Stimulated activated CD8-positive, alpha-beta memory T cell treated with anti-CD3 and anti-CD28 coated beads, Interleukin-12 subunit alpha, Interleukin-12 subunit beta, amount 100 ng/mL, for 24 hours (primary cell): ENCODE results near the gene MACF1.

Experiments
- DNase-seq: peaks from one replicate; pipeline ENCODE4 v3.0.0-alpha.2; 2020; ENCODE audit errors: extremely low read depth

The MACF1 gene

DNA sequence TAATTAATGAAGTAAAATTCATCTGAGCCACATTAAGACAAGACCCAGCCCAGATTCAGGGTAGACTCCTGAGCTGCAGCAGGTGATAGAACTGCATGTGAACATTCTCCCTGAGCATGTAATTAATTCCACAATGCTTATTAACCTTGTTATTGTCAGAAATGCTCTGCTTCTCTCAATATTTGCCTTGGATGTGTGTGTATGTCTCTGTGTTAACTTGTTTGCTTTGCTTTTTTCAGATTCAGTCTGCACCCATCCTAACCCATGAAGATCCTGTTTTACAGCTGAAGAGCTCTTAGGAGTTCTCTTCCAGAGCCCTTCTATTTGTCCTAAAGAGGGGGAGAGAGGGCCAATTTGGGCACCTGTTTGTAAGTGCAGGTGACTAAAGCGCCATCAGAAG lies 143.8 kb downstream of the MACF1 start:
- no peak for DNase-seq

DNA sequence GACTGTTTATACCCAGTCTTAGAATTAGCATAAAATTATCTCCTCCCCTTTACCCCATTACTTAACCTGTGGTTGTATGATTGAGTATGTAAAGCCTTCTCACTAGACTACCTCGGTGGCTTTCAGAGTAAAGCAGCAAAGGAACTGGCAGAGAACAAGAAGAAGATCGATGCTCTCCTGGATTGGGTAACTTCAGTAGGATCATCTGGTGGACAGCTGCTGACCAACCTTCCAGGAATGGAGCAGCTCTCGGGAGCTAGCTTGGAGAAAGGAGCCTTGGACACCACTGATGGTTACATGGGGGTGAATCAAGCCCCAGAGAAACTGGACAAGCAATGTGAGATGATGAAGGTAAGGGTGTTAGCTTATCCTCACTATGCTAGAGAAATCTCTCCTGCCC lies 148.4 kb downstream of the MACF1 start:
- DNase-seq: no peak

DNA sequence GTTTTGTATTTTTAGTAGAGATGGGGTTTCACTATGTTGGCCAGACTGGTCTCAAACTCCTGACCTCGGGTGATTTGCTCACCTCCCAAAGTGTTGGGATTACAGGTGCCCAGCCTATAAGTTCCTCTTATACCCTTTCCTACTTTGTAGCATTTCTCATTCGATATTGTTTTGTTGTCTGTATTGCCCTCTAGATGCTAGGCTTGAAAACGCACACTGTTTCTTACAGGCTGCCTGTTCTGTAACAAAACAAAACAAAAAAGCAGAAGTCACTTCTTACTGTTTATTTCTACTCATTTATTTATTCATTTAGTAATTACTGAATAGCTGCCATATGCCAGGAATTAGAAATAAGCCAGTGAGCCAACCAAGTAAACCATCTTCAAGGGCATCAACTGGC lies 150.1 kb downstream of the MACF1 start:
- no peak for DNase-seq

DNA sequence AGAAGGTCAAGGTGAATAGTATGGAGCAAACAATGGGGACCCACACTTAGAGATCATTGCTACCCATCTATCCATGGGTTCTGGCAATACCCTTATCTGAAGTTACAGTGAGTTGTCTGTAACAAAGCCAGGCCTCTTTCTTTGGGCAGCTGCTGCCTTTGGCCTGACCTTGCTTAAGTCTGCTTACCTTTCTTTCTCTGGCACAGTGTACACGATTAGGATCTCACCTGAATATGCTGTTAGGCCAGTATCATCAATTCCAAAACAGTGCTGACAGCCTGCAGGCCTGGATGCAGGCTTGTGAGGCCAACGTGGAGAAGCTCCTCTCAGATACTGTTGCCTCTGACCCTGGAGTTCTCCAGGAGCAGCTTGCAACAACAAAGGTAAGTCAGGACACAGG lies 154.0 kb downstream of the MACF1 start:
- DNase-seq: no peak

DNA sequence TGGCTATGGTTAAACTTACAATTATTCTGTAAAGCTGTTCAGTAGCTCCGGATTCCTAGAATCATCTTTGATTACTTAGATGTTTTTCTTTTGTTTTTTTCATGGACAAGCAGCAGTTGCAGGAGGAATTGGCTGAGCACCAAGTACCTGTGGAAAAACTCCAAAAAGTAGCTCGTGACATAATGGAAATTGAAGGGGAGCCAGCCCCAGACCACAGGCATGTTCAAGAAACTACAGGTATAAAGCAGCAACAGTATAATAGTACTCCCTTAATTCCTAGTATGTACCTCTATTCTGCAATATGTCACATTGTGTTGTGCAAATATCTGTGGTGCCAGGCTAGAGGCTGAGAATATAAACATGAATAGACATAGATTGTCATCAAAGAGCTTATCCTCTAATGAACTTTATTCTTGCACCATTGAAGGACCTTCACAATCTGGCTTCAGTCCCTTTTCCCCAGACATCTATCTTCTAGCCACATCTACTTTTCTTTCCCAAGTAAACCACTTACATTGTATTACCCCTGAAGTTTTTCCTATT lies 154.6 kb downstream of the MACF1 start:
- no peak for DNase-seq

DNA sequence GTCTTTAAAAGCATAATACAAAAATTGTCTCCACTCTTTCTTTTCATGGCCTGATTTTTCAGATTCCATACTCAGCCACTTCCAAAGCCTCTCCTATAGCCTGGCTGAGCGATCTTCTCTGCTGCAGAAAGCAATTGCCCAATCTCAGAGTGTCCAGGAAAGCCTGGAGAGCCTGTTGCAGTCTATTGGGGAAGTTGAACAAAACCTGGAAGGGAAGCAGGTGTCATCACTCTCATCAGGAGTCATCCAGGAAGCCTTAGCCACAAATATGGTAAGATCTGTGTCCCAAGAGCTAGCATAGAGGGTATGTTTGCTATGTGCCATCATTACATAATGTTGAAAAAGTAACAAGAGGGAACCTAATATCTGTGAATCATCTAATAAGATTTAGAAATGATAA lies 156.2 kb downstream of the MACF1 start:
- no peak for DNase-seq

DNA sequence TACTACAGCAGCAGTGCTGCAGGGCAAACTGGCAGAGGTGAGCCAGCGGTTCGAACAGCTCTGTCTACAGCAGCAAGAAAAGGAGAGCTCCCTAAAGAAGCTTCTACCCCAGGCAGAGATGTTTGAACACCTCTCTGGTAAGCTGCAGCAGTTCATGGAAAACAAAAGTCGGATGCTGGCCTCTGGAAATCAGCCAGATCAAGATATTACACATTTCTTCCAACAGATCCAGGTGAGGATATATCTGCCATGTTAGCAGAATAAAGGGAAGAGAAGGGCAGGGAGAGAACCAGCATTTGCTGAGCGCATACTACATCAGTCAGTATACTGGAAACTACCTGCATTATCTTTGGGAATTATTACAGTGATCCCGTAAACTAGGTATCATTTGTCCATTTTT lies 157.0 kb downstream of the MACF1 start:
- no peak for DNase-seq

DNA sequence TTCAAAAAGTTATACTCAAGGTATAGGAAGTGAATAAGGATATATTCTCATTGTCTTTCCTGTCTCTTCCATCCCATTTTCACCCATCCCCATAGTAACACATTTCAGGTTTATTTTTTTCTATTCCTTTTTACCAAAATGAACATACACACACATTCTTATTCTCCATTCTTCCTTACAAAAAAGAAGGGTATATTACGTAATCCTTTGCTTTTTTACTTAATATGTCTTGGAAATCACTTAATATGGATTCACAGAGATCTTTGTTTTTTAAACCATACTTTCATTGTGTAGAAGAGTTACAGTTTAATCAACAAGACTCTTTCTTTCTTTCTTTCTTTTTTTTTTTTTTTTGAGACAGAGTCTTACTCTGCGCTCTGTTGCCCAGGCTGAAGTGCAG lies 158.8 kb downstream of the MACF1 start:
- DNase-seq: no peak

DNA sequence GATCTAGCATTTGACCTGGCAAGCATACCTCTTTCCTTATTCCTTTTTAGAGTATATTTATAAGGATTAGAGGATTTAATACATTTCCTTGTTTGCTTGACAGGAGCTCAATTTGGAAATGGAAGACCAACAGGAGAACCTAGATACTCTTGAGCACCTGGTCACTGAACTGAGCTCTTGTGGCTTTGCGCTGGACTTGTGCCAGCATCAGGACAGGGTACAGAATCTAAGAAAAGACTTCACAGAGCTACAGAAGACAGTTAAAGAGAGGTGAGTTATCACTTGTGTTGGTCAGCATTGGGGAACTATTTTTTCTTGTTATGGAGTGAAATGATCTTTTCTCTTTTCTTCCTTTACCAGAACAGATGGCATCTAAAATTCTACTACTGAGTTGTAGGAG lies 163.6 kb downstream of the MACF1 start:
- no peak for DNase-seq

DNA sequence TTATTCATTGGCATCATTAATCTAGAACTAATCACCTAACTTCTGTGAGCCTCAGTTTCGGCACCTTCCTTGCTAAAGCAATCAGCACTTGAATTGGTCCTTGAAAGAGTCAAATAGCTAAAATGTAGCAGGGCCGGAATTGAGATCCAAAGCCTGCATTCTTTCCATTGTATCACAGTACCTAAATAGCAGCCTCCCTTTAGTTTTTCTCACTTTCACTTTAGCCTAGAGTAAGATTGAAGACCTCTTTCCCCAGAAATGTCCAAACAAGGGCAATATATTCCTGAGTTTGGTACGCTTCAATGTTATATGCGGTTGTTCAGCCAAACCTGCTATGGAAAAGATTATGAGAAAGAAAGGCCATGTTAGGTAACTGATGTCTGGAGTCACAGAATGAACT lies 165.1 kb downstream of the MACF1 start:
- no peak for DNase-seq

DNA sequence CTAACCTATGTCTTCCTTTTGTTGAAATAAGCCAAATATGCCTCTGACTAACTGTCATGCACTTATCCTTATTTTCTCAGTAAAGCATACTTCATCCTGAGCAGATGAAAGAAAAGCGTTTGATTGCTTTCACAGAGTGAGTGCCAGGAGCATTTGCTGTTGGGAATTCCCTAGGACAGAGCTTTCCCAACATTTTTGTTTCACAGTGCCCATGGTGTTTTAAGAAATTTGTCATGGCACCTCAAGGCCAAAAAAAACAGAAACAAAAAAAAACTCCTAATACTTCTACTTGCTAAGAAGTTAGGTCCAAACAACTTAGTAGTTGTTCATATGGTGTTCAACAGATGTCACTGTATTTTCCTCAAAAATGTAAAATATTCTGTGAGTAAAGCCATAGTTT lies 166.1 kb downstream of the MACF1 start:
- no peak for DNase-seq

DNA sequence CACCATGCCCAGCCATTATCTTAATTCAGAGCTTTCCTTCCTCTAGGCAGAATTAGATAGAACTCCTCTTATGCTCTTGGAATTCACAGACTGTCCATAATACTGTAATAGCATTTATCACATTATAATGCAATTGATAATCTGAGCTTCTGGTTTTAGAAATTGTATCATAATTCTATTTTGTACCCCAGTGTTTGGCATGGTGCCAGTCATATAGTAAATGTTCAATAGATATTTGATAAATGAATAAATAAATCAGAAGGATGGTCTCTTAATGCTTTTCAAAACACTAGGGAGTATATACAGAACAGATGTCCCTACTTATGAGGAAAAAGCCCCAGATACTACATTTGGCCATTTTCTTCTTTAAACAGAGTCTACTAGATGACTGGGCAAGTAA lies 167.6 kb downstream of the MACF1 start:
- no peak for DNase-seq

DNA sequence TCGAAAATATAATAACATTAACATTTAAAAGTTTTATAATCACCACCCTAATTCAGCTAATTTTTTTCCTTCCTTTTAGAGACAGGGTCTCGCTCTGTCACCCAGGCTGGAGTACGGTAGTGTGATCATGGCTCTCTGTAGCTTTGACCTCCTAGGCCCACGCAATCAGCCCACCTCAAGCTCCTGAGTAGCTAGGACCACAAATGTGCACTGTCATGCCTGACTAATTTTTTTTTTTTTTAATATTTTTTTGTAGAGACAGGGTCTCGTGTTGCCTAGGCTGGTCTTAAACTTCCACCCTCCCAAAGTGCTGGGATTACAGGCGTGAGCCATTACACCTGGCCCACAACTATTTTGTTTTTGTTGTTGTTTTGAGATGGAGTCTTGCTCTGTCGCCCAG lies 172.2 kb downstream of the MACF1 start:
- DNase-seq: no peak

DNA sequence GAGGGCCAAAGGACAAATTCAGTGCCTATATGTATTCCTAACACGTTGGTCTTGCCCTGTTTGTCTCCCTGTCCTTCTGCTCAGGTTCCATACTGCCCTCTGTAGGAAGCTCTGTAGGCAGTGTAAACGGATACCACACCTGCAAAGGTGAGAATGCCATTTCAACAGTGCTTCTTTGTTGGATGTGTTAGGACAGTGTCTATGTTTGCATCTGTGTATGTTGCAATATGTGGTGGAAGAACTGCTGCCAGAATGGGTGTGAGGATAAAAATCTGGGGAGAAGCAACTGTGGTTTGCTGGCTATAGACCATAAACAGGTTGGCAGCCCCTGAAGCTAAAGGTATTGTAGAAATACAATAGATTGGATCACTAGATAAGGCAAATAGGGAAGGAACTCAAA lies 173.9 kb downstream of the MACF1 start:
- no peak for DNase-seq

DNA sequence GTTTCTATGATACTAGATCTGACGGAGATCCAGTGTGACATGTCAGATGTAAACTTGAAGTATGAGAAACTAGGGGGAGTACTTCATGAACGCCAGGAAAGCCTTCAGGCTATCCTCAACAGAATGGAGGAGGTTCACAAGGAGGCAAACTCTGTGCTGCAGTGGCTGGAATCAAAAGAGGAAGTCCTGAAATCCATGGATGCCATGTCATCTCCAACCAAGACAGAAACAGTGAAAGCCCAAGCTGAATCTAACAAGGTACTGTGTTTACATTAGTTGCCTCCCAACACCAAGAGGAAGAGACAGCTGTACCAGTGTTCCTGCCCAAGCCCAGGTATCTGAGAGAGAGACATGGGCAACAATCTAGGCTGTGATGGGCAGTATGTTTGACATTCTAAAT lies 174.7 kb downstream of the MACF1 start:
- DNase-seq: no peak

DNA sequence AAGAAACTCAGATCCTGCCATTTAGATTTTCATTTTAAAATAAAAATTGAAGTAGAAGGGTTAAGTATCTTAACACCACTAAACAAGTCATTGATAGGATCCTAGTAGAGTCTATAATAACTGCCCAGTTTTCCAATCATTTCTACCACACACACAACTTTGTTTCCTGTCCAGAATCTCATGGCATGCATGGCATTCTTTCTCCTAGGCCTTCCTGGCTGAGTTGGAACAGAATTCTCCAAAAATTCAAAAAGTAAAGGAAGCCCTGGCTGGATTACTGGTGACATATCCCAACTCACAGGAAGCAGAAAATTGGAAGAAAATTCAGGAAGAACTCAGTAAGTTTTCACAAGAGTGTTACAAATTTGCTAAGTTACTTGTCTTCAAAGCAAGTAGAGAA lies 175.5 kb downstream of the MACF1 start:
- DNase-seq: no peak

DNA sequence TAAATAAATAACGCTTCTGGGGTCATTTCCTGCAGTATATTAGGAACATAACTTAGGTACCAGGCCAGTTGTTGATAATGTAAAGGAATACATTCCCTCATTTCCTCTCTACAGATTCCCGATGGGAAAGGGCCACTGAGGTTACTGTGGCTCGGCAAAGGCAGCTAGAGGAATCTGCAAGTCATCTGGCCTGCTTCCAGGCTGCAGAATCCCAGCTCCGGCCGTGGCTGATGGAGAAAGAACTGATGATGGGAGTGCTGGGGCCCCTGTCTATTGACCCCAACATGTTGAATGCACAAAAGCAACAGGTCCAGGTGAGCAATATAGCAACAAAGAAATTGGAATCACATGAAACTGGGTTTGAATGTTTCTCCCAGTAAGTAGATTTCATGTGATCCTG lies 177.3 kb downstream of the MACF1 start:
- DNase-seq: no peak

DNA sequence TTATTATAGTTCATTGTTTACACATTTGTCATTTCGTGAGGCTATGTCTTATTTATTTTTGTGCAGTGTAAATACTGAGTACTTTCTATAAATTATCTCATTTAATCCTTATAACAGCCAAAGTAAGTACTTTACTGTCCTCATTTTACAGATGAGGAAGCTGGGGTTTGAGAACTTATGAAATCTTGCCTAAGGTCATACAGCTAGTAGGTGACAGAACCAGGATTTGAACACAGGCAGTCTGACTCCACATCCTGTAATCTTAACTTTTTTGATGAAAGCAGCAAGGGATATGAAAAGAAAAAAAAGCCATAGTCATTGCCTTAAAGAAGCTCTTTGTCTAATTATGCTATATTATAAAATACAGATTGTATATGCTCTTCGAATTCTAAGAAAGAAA lies 179.8 kb downstream of the MACF1 start:
- no peak for DNase-seq

DNA sequence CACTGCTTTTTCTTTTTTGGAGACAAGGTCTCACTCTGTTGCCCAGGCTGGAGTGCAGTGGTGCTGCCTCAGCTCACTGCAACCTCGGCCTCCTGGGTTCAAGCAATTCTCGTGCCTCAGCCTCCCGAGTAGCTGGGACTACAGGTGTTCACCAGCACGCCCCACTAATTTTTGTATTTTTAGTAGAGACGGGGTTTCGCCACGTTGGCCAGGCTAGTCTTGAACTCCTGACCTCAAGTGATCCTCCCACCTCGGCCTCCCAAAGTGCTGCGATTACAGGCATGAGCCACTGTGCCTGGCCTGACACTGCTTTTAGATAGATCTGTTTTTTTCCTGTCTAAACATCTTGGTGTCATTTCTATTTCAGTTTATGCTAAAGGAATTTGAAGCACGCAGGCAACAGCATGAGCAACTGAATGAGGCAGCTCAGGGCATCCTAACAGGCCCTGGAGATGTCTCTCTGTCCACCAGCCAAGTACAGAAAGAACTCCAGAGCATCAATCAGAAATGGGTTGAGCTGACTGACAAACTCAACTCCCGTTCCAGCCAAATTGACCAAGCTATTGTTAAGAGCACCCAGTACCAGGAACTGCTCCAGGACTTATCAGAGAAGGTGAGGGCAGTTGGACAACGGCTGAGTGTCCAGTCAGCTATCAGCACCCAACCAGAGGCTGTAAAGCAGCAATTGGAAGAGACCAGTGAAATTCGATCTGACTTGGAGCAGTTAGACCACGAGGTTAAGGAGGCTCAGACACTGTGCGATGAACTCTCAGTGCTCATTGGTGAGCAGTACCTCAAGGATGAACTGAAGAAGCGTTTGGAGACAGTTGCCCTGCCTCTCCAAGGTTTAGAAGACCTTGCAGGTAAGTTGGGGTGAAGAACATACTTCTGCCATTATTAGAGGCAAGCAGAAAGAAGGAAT lies 180.8 kb downstream of the MACF1 start:
- no peak for DNase-seq

DNA sequence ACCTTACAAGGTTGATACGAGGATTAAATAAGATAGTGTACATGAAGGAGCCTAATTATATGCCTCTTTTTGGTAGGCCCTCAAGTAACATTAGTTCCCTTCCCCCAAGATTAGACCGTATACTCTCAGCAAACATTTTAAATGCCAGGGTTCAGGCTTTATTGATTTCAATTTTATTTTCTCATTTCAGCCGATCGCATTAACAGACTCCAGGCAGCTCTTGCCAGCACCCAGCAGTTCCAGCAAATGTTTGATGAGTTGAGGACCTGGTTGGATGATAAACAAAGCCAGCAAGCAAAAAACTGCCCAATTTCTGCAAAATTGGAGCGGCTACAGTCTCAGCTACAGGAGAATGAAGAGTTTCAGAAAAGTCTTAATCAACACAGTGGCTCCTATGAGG lies 182.5 kb downstream of the MACF1 start:
- DNase-seq: no peak

DNA sequence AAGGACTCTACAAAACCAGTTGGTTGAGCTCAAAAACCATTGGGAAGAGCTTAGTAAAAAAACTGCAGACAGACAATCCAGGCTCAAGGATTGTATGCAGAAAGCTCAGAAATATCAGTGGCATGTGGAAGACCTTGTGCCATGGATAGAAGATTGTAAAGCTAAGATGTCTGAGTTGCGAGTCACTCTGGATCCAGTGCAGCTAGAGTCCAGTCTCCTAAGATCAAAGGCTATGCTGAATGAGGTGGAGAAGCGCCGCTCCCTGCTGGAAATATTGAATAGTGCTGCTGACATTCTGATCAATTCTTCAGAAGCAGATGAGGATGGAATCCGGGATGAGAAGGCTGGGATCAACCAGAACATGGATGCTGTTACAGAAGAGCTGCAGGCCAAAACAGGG lies 183.0 kb downstream of the MACF1 start:
- DNase-seq: no peak

DNA sequence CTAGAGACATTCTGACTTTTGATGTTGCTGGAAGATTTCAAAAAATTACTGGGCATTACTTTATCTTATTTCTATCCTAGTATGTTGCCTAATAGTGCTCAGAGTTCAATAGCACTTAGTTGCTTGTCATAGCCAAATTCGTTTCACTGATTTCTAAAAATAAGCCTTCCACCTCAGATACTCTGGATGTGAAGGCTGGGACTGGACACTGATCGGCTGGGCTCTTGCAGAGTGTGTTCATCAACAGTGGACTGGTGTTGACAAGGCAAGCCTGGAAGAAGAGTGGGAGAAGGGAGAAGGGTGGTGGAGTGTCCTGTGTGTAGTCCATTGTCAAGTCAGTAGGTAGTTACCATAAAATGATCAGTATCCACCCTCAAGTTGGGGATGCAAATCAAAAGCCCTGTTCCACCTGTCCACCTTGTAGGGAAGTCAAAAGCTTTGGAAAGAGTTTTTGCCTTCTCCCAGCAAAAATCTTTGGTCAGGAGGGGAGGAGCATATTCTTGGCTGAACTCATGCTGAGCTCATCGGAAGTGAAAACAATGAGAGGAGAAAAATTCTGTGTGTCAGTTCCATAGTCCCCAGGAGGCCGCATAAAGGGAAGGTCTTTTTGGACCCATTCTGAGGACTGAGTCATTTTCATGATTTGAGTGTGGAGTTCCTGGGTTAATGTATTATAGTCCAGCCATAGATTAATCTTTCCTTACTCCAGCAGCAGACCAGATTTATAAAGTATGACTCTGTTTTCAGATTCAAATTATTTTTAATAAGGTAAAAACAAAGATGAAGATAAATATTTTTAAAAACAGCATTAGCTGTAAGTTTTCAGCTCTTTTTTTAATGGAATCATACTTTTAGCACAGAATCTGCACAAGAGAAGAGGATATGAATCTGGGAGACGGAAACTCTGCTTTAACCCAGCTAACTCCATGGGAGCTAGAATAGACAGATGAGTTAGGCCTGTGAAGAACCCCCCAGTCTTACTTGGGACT lies 187.5 kb downstream of the MACF1 start:
- DNase-seq: no peak
